ENCODE results near the gene MORN1.

- TF ChIP-seq EZH2 (optimal IDR thresholded peaks at IDR 0.05; ENCODE audit: low read depth, low read length) (no peak), CTCF (IDR thresholded peaks at IDR 0.05; ENCODE audit: low read length) (no peak)
These were observed 46.7 kb upstream of the MORN1 start for GRCh38 chr1:2438038-2438437.

Data from MM.1S (cell line).